Measurements from ENCODE around the gene SRRM3.

The SRRM3 gene

GRCh38 chr7:76293407-76293901, 91.8 kb downstream of the SRRM3 start:
- Histone ChIP-seq H3K9me3 (ENCODE audit: insufficient read depth, low read length) (no peaks in the 10 kb centered on the region), H3K4me3 (ENCODE audit: insufficient read length, low read depth) (no peak overlapping the region), H3K9ac (ENCODE audit: insufficient read length, low read depth) (no peak overlapping the region), H3K27me3 (ENCODE audit: insufficient read depth, insufficient read length) (no peaks in the 10 kb centered on the region), H3K36me3 (ENCODE audit: insufficient read depth, insufficient read length, low read length) (no peaks in the 10 kb centered on the region), H3K4me1 (ENCODE audit: insufficient read depth, insufficient read length) (peaks cover 26% of the 10 kb centered on the region)
- no peak for TF ChIP-seq YY1 (IDR thresholded peaks at IDR 0.05; ENCODE audit: insufficient read depth, insufficient read length)
- TF ChIP-seq ZNF274 (IDR thresholded peaks at IDR 0.05; ENCODE audit: low read depth, low read length) = no peak
- no peak for TF ChIP-seq SUZ12 (IDR thresholded peaks at IDR 0.05; ENCODE audit: extremely low read depth, insufficient read depth, insufficient read length)
- no peak for DNase-seq (ENCODE audit: low read depth, low spot score)

- Histone ChIP-seq H3K4me1 (ENCODE audit: insufficient read depth, insufficient read length) (peaks cover 23% of the 10 kb centered on the region), H3K36me3 (ENCODE audit: insufficient read depth, insufficient read length, low read length) (no peaks in the 10 kb centered on the region), H3K9me3 (ENCODE audit: insufficient read depth, low read length) (no peaks in the 10 kb centered on the region), H3K4me3 (ENCODE audit: insufficient read length, low read depth) (no peak overlapping the region), H3K9ac (ENCODE audit: insufficient read length, low read depth) (no peak overlapping the region), H3K27me3 (ENCODE audit: insufficient read depth, insufficient read length) (no peaks in the 10 kb centered on the region)
- DNase-seq (ENCODE audit: low read depth, low spot score) = no peak
- TF ChIP-seq SUZ12 (IDR thresholded peaks at IDR 0.05; ENCODE audit: extremely low read depth, insufficient read depth, insufficient read length) (no peak), ZNF274 (IDR thresholded peaks at IDR 0.05; ENCODE audit: low read depth, low read length) (no peak), YY1 (IDR thresholded peaks at IDR 0.05; ENCODE audit: insufficient read depth, insufficient read length) (no peak)
These were observed 92.8 kb downstream of the SRRM3 start for GRCh38 chr7:76294344-76295024.

GRCh38 chr7:76296743-76297740, 95.3 kb downstream of the SRRM3 start:
- Histone ChIP-seq H3K9me3 (ENCODE audit: insufficient read depth, low read length) (no peaks in the 10 kb centered on the region), H3K36me3 (ENCODE audit: insufficient read depth, insufficient read length, low read length) (no peaks in the 10 kb centered on the region), H3K9ac (ENCODE audit: insufficient read length, low read depth) (no peak overlapping the region), H3K27me3 (ENCODE audit: insufficient read depth, insufficient read length) (no peaks in the 10 kb centered on the region), H3K4me1 (ENCODE audit: insufficient read depth, insufficient read length) (peaks cover 15% of the 10 kb centered on the region), H3K4me3 (ENCODE audit: insufficient read length, low read depth) (no peak overlapping the region)
- TF ChIP-seq YY1 (IDR thresholded peaks at IDR 0.05; ENCODE audit: insufficient read depth, insufficient read length) = no peak
- no peak for TF ChIP-seq ZNF274 (IDR thresholded peaks at IDR 0.05; ENCODE audit: low read depth, low read length)
- TF ChIP-seq SUZ12 (IDR thresholded peaks at IDR 0.05; ENCODE audit: extremely low read depth, insufficient read depth, insufficient read length) = no peak
- no peak for DNase-seq (ENCODE audit: low read depth, low spot score)

- no peak overlapping the region for H3K4me3 ChIP-seq (ENCODE audit: insufficient read length, low read depth)
- DNase-seq (ENCODE audit: low read depth, low spot score) = no peak
- no peaks in the 10 kb centered on the region for H3K4me1 ChIP-seq (ENCODE audit: insufficient read depth, insufficient read length)
- H3K36me3 ChIP-seq (ENCODE audit: insufficient read depth, insufficient read length, low read length) = peaks cover 12% of the 10 kb centered on the region
- no peak overlapping the region for H3K9ac ChIP-seq (ENCODE audit: insufficient read length, low read depth)
- H3K9me3 ChIP-seq (ENCODE audit: insufficient read depth, low read length) = no peaks in the 10 kb centered on the region
- H3K27me3 ChIP-seq (ENCODE audit: insufficient read depth, insufficient read length) = no peaks in the 10 kb centered on the region
- TF ChIP-seq SUZ12 (IDR thresholded peaks at IDR 0.05; ENCODE audit: extremely low read depth, insufficient read depth, insufficient read length) = no peak
- no peak for TF ChIP-seq ZNF274 (IDR thresholded peaks at IDR 0.05; ENCODE audit: low read depth, low read length)
- no peak for TF ChIP-seq YY1 (IDR thresholded peaks at IDR 0.05; ENCODE audit: insufficient read depth, insufficient read length)
These were observed 98.6 kb downstream of the SRRM3 start for GRCh38 chr7:76300166-76300731.

GRCh38 chr7:76301000-76301399, 99.3 kb downstream of the SRRM3 start:
- no peak for DNase-seq (ENCODE audit: low read depth, low spot score)
- TF ChIP-seq SUZ12 (IDR thresholded peaks at IDR 0.05; ENCODE audit: extremely low read depth, insufficient read depth, insufficient read length) (no peak), YY1 (IDR thresholded peaks at IDR 0.05; ENCODE audit: insufficient read depth, insufficient read length) (no peak), ZNF274 (IDR thresholded peaks at IDR 0.05; ENCODE audit: low read depth, low read length) (no peak)
- no peaks in the 10 kb centered on the region for H3K4me1 ChIP-seq (ENCODE audit: insufficient read depth, insufficient read length)
- H3K9me3 ChIP-seq (ENCODE audit: insufficient read depth, low read length) = no peaks in the 10 kb centered on the region
- H3K9ac ChIP-seq (ENCODE audit: insufficient read length, low read depth) = no peak overlapping the region
- no peak overlapping the region for H3K4me3 ChIP-seq (ENCODE audit: insufficient read length, low read depth)
- no peaks in the 10 kb centered on the region for H3K27me3 ChIP-seq (ENCODE audit: insufficient read depth, insufficient read length)
- peaks cover 12% of the 10 kb centered on the region for H3K36me3 ChIP-seq (ENCODE audit: insufficient read depth, insufficient read length, low read length)

- peaks cover 8% of the 10 kb centered on the region for H3K4me1 ChIP-seq (ENCODE audit: insufficient read depth, insufficient read length)
- peaks cover 12% of the 10 kb centered on the region for H3K36me3 ChIP-seq (ENCODE audit: insufficient read depth, insufficient read length, low read length)
- TF ChIP-seq YY1 (IDR thresholded peaks at IDR 0.05; ENCODE audit: insufficient read depth, insufficient read length) (no peak), ZNF274 (IDR thresholded peaks at IDR 0.05; ENCODE audit: low read depth, low read length) (no peak), SUZ12 (IDR thresholded peaks at IDR 0.05; ENCODE audit: extremely low read depth, insufficient read depth, insufficient read length) (no peak)
- H3K9ac ChIP-seq (ENCODE audit: insufficient read length, low read depth) = peak within 1 kb of the TSS; percentile 92
- peak within 1 kb of the TSS; percentile 80 for H3K4me3 ChIP-seq (ENCODE audit: insufficient read length, low read depth)
- H3K27me3 ChIP-seq (ENCODE audit: insufficient read depth, insufficient read length) = no peaks in the 10 kb centered on the region
- H3K9me3 ChIP-seq (ENCODE audit: insufficient read depth, low read length) = no peaks in the 10 kb centered on the region
- no peak for DNase-seq (ENCODE audit: low read depth, low spot score)
These were observed 100.9 kb downstream of the SRRM3 start, which contains the start of gene HSPB1 for GRCh38 chr7:76302347-76303201. Gene HSPB1 (plus strand): TSS chr7:76302673. CDS start chr7:76302713, 40 bp downstream.
